Stimulated activated CD8-positive, alpha-beta memory T cell treated with anti-CD3 and anti-CD28 coated beads, Interleukin-12 subunit alpha, Interleukin-12 subunit beta, amount 100 ng/mL, for 4 hours (primary cell): Measurements from ENCODE around the gene CRX.
"Not testable (repeated sequence)": the region's sequence is repeated elsewhere in the genome, so short reads cannot be mapped to it uniquely, and the experiment has no call there.

Source experiments
- DNase-seq: peaks from one replicate; pipeline ENCODE4 v3.0.0-alpha.2; 2020; ENCODE audit warnings: low read depth

Gene CRX

DNA sequence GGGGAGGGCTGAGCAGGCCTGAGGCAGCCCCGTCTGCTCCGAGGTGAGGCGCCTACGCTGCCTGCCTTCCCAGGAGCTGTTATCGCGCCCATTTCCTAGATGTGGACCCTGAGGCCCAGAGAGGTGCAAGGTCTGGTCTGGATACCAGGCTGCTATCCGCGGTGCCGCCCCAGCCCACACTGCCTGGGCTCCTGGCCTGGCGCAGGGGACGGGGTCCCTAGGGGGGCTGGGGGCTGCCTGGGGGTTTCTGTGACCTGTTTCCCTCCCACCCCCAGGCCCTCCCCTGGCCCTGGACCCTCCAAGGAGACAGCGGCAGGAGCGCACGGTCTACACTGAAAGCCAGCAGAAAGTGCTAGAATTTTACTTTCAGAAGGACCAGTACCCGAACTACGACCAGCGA lies 38.1 kb downstream of the CRX start:
- not testable (repeated sequence) for DNase-seq

DNA sequence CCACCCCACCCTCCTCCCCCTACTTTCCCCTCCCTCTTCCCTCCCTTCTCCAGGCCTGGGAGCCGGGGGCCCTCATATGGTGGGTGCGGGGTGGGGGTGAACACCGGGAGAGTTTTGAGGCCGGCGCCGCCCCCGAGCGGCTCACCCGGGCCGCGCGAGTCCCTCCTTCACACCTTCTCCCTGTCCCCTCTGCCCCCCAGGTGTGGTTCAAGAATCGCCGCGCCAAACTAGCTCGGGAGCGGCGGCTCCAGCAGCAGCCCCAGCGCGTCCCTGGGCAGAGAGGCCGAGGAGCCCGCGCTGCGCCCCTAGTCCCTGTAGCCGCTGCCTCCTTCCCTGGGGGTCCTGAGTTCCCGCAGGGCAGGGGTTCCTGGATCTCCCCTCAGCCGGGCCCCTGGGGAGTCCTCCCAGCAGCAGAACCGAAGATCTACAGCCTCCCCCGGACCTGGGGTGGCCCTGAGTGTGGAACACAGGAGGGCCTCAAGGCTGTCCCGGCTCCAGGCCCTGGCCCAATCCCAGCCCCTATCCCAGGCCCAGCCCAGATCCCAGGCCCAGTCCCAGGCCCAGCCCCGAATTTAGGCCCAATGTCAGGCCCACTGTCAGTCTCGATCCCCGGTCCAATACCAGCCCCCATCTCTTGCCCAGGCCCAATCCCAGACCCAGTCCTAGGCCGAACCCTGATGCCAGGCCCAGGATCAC lies 39.0 kb downstream of the CRX start:
- DNase-seq: no peak

DNA sequence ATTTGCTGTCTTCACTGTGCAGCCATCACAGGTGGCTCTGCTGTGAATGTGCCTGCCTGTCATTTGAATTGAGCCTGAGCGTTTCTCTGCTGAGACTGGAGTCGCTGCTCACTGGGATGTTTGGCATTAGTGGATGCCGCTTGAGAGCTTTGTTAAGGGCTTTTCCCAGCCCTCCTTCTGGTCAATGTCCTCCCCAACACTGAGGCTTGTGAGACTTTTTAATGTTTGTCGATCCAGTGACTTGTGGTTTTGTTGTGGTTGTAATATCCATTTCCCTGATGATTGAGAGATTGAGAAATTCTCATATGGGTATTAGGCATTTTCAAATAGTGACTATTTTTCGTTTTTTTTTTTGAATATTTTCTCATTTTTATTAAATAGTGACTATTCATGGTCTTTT lies 39.9 kb downstream of the CRX start:
- DNase-seq: no peak

DNA sequence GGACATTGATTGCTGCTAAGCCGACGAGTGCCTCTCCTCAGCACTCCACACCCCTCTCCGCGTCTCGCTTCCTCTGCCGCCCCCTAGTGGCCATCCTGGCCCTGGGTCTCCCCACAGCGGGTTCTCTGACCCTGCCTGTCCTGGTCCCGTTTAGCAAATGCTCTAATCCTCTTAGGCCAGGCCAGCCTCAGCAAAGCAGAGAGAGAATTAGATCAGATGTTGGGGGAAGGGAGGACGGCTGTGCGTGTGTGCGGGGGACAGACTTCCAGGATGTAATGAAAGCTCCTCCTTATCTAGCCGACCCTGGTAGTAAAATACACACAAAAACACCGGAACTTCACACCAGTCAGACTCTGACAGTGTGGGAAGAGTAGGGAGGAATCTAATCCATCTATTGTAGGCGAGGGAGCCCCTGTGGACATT lies 41.8 kb downstream of the CRX start:
- DNase-seq: peak; percentile 61

DNA sequence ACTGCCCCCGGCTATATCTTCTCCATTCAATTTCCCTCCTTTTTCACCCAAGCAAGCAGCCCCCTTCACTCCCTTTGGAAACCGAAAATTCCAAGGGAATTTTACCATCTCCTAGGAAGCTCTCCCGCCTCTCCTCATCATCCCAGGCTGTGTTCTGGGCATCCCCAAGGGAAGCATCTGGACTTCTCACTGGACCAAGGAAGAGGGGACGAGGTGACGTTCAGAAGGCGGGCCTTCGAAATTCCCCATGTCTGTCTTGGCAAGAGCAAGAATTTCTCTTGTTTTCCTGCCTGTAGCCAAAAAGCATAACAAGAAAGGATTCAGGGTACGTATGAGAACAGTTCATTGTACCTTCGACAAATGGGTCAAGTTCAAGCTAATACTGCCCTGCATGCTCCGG lies 43.4 kb downstream of the CRX start:
- DNase-seq: no peak

DNA sequence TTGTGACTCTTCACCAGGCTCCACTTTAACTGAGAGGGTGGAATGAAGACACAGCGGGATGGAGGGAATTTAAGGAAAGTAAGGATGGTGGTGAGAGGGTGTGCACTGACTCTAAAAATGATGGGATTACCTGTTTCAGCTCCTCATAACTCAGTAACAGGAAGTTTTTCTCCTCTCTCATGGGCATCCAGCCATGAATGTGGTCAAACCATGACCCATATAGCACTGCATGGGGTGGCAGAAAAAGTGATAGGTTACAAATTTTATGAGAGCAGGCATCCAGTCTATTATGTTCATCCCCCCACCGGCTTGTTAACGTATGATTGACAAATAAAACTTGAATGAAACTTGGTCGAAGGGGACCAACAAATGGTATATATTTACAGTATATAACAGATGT lies 57.2 kb downstream of the CRX start:
- DNase-seq: no peak

GRCh38 chr19:47879385-47879784 lies 57.6 kb downstream of the CRX start:
- not testable (repeated sequence) for DNase-seq

- no peak for DNase-seq
Observed at GRCh38 chr19:47881757-47882156, 60.0 kb downstream of the CRX start.

DNA sequence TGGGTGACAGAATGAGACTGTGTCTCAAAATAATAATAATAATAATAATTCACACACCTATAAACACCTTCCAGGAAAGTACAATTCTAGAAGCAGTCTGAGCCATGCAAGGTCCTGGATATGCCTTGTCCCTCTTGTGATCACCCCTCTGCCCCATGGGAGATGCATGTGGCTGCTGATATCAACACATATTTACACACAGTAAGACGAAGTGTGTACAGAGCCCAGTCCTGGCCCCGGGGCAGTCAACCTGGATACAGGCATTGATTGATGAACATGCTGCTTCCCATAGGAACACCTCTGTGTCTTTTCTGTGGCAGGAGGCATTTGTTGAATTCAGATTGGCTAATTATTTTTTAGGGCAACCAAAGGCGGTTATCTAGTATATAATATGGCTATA lies 61.2 kb downstream of the CRX start:
- no peak for DNase-seq

- no peak for DNase-seq
Observed at GRCh38 chr19:47885067-47885463, 63.3 kb downstream of the CRX start.

DNA sequence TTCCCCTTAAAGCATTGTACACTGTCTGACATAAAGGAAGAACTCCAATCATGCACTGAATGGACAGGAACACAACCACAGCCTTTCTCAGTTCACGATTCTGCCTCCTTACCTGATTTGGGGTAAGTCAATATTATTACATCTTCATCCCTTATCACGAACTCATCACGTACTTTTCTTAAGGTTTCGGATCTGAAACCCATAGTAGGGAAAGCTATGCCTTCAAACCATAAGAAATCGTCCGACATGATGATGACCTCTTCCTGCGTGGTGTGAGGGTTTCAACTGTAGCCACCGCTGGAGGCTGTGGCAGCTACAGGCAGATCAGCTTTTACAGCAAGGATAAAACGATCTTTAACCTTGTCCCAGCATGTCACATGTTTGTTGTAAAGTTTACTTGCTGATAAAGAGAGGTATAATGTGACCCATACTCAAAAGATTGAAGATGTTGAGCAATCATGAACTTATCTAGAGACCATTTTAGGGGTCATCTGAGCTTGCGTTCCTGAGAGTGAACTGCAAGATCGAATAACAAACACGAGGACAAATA lies 64.3 kb downstream of the CRX start, which contains the start of gene SULT2A1:
SULT2A1 (minus strand) TSS at position 306 of the 550 bp plus-strand sequence; CDS start at position 248, 58 bp downstream.
- DNase-seq: no peak

DNA sequence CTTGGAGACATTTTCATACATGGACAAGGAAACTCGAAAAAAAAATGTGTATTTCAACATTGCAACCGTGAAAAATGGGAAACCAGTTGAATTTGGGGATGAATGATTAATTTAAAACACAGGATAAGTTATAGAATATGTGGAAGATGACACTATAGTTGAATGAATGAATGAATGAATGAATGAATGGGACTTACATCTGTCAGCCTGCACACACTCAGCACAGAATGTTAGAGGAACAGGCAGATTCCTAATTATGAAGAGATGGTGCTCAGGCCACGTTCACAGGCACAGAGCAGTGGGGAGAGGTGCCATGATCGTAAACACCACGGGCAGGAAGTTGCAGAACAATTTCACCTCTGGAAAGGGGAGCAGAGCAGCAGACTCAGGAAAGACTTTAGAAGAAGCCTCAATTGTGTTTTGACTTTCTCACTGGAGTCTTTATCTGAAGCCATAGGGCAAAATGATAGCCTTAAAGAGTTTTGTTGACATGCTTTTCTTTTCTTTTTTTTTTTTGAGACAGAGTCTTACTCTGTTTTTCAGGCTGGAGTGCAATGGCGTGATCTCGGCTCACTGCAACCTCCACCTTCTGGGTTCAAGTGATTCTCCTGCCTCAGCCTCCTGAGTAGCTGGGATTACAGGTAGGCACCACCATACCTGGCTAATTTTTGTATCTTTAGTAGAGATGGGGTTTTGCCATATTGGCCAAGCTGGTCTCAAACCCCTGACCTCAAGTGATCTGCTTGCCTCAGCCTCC lies 69.3 kb downstream of the CRX start:
- no peak for DNase-seq

GRCh38 chr19:47891622-47891922 lies 69.8 kb downstream of the CRX start:
- DNase-seq: no peak

DNA sequence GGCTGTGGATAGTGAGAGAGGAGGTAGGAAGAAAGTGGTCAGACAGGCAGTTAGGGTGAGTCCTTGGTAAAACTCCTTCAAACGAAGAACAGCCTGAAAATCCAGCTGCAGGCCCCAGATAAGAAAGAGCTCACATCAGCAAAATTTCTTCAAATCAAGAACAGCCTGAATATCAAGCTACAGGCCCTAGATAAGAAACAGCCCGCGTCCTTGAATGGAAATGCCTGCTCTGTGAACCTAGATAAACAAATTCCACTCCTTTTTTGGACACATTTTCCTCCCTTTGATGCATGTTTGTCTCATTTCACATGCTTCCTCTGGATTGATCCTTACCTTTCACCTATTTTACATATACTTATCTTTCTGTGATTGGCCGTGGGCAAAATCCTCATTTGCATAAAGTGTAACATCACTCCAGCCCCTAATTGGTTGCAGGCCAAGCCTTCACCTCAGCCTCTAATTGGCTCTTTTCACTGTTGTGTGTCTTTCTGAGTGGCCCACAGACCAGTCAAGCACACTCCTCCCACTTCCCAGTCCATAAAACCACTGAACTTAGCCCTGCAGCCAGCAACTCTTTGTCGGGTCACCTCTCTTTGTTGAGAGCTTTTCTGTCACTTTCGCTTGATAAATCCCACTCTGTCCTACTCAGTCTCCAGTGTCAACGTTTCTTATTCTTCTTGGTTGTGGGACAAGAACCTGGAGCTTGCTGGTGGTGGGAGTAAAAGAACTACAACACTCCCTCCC lies 70.4 kb downstream of the CRX start:
- no peak for DNase-seq
